Breast epithelium (tissue), 4 donors: ENCODE measurements around the gene SCLY. TPM values are rescaled to one million over a fixed set of nuclear protein-coding genes. Genes with fewer than 3 reads are reported as not detected.
"Not testable (repeated sequence)": the region's sequence is repeated elsewhere in the genome, so short reads cannot be mapped to it uniquely, and the experiment has no call there.

ENCODE experiments used
- DNase-seq, 2 donors: peaks; one replicate each; pipeline ENCODE4 v3.0.0-alpha.2; 2019; ENCODE audit warnings: low spot score in 2 of 2
- H3K27ac ChIP-seq, 2 donors: fragments of 200-600 bp; sonication (generic) in 1 of 2; one replicate each; pipeline ENCODE4 v1.5.1; 2016 to 2019; ENCODE audit warnings: mild to moderate bottlenecking in 1 of 2
- H3K27me3 ChIP-seq, 2 donors: fragments of 200-600 bp; sonication (generic) in 1 of 2; one replicate each; pipeline versions ENCODE4 v1.5.1 to v1.6.0; 2017 to 2019; ENCODE audit warnings: control low read depth in 1 of 2, mild to moderate bottlenecking in 1 of 2
- H3K36me3 ChIP-seq: fragments of 200-600 bp; one replicate; pipeline ENCODE4 v1.5.1; 2019
- H3K4me1 ChIP-seq, 2 donors: fragments of 200-600 bp; sonication (generic); one replicate each; pipeline ENCODE4 v1.5.1; 2016 to 2019; ENCODE audit warnings: control low read depth in 1 of 2
- H3K4me3 ChIP-seq, 3 donors: fragments of 200-600 bp; sonication (generic); 1 replicate in 2 of 3; 2 replicates in 1 of 3; pipeline ENCODE4 v1.5.1; 2016 to 2019; ENCODE audit warnings: mild to moderate bottlenecking in 3 of 3, moderate library complexity in 2 of 3
- H3K9me3 ChIP-seq, 2 donors: fragments of 200-600 bp; sonication (generic) in 1 of 2; one replicate each; pipeline ENCODE4 v1.5.1; 2016 to 2019; ENCODE audit warnings: control low read depth in 1 of 2
- CTCF ChIP-seq, 3 donors: fragments of 450-650 bp; IDR thresholded peaks; one replicate each; pipeline ENCODE4 v1.5.1; 2016 to 2017; ENCODE audit warnings: antibody characterized with exemption in 3 of 3, mild to moderate bottlenecking in 3 of 3, moderate library complexity in 3 of 3
- POLR2A ChIP-seq: fragments of 450-650 bp; IDR thresholded peaks from one replicate; pipeline ENCODE4 v1.6.1; 2016; ENCODE audit warnings: antibody characterized with exemption, mild to moderate bottlenecking, moderate library complexity
- POLR2AphosphoS5 ChIP-seq, 3 donors: sonication (generic); formaldehyde crosslinking; IDR thresholded peaks; one replicate each; pipeline ENCODE4 v1.6.1; 2017; ENCODE audit warnings: antibody characterized with exemption in 3 of 3
- intact Hi-C: fragments of 100-400 bp; cut with DNase I; formaldehyde crosslinking; loops from one replicate; pipeline ENCODE4 v1.15.1; 2023; ENCODE audit warnings: low total_unique reads
- total RNA-seq, 3 donors: library from RNA; depleted of rRNA; stranded (reverse); fragments of >200 nt; gene quantifications; one replicate each; pipeline ENCODE4 v1.1.0, GENCODE V29; 2016

The SCLY gene
- total RNA-seq, 3 donors from 2014 or later = 11.2 to 16.7 (median 12.1) TPM

- Histone ChIP-seq H3K27me3 (no peaks in the 10 kb centered on the region), H3K9me3 (no peaks in the 10 kb centered on the region), H3K27ac (no peak overlapping the region), H3K4me1 (no peaks in the 10 kb centered on the region), H3K36me3 (no peaks in the 10 kb centered on the region), H3K4me3 (no peak overlapping the region)
- DNase-seq = no peak
- intact Hi-C loops = no loop called here
- no peak for TF ChIP-seq POLR2AphosphoS5 (IDR thresholded peaks at IDR 0.05)
- no peak for TF ChIP-seq CTCF (IDR thresholded peaks at IDR 0.05)
- TF ChIP-seq POLR2A = no peak
Observed at GRCh38 chr2:238031751-238032150, 29.1 kb upstream of the SCLY start.

- Histone ChIP-seq H3K27ac (no peak overlapping the region), H3K9me3 (no peaks in the 10 kb centered on the region), H3K4me1 (no peaks in the 10 kb centered on the region), H3K4me3 (no peak overlapping the region), H3K27me3 (no peaks in the 10 kb centered on the region), H3K36me3 (no peaks in the 10 kb centered on the region)
- intact Hi-C loops = no loop called here
- TF ChIP-seq POLR2AphosphoS5 (IDR thresholded peaks at IDR 0.05) (no peak), POLR2A (no peak), CTCF (IDR thresholded peaks at IDR 0.05) (no peak)
- no peak for DNase-seq
Observed at GRCh38 chr2:238032755-238033337, 28.0 kb upstream of the SCLY start.

GRCh38 chr2:238033991-238034390 is 26.8 kb upstream of the SCLY start:
- H3K4me3 ChIP-seq, intact Hi-C loops, H3K27ac ChIP-seq, H3K4me1 ChIP-seq, H3K9me3 ChIP-seq, DNase-seq, H3K36me3 ChIP-seq, H3K27me3 ChIP-seq: not testable (repeated sequence)

- H3K9me3 ChIP-seq = no peaks in the 10 kb centered on the region
- H3K36me3 ChIP-seq = no peaks in the 10 kb centered on the region
- TF ChIP-seq CTCF (IDR thresholded peaks at IDR 0.05) (no peak), POLR2AphosphoS5 (IDR thresholded peaks at IDR 0.05) (no peak), POLR2A (no peak)
- H3K27me3 ChIP-seq = no peaks in the 10 kb centered on the region
- intact Hi-C loops = no loop called here
- H3K27ac ChIP-seq = no peak overlapping the region
- no peaks in the 10 kb centered on the region for H3K4me1 ChIP-seq
- DNase-seq = no peak
- H3K4me3 ChIP-seq = no peak overlapping the region
Observed at GRCh38 chr2:238038203-238038602, 22.6 kb upstream of the SCLY start.

GRCh38 chr2:238039151-238039550 is 21.6 kb upstream of the SCLY start:
- Histone ChIP-seq H3K27ac (no peak overlapping the region), H3K27me3 (no peaks in the 10 kb centered on the region), H3K4me3 (no peak overlapping the region), H3K9me3 (no peaks in the 10 kb centered on the region), H3K36me3 (no peaks in the 10 kb centered on the region), H3K4me1 (no peaks in the 10 kb centered on the region)
- DNase-seq = no peak
- no peak for TF ChIP-seq POLR2AphosphoS5 (IDR thresholded peaks at IDR 0.05)
- TF ChIP-seq CTCF (IDR thresholded peaks at IDR 0.05) = no peak
- TF ChIP-seq POLR2A = no peak
- intact Hi-C loops = no loop called here

- intact Hi-C loops = no loop called here
- Histone ChIP-seq H3K27me3 (no peaks in the 10 kb centered on the region), H3K9me3 (no peaks in the 10 kb centered on the region), H3K27ac (no peak overlapping the region), H3K4me1 (no peaks in the 10 kb centered on the region), H3K4me3 (no peak overlapping the region), H3K36me3 (no peaks in the 10 kb centered on the region)
- no peak for DNase-seq
- no peak for TF ChIP-seq POLR2A
- TF ChIP-seq CTCF (IDR thresholded peaks at IDR 0.05) = no peak
Observed at GRCh38 chr2:238039985-238040384, 20.8 kb upstream of the SCLY start.
